ENCODE data around the gene LIN37.

LIN37 gene

GRCh38 chr19:35774274-35775045 is 26.1 kb downstream of the LIN37 start:
- DNase-seq (ENCODE audit: low spot score): no peak
- TF ChIP-seq, protein P1, sequence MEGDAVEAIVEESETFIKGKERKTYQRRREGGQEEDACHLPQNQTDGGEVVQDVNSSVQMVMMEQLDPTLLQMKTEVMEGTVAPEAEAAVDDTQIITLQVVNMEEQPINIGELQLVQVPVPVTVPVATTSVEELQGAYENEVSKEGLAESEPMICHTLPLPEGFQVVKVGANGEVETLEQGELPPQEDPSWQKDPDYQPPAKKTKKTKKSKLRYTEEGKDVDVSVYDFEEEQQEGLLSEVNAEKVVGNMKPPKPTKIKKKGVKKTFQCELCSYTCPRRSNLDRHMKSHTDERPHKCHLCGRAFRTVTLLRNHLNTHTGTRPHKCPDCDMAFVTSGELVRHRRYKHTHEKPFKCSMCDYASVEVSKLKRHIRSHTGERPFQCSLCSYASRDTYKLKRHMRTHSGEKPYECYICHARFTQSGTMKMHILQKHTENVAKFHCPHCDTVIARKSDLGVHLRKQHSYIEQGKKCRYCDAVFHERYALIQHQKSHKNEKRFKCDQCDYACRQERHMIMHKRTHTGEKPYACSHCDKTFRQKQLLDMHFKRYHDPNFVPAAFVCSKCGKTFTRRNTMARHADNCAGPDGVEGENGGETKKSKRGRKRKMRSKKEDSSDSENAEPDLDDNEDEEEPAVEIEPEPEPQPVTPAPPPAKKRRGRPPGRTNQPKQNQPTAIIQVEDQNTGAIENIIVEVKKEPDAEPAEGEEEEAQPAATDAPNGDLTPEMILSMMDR (IDR thresholded peaks at IDR 0.05; ENCODE audit: borderline replicate concordance, control extremely low read depth, extremely low read depth, insufficient read depth, missing control alignments): no peak
- in situ Hi-C loops (cut with MboI; ENCODE audit: low sequenced_read_pairs, unreplicated experiment): no loop called here

GRCh38 chr19:35775046-35775297 is 26.6 kb downstream of the LIN37 start:
- in situ Hi-C loops (cut with MboI; ENCODE audit: low sequenced_read_pairs, unreplicated experiment): no loop called here
- no peak for DNase-seq (ENCODE audit: low spot score)
- TF ChIP-seq, protein P1 (IDR thresholded peaks at IDR 0.05; ENCODE audit: borderline replicate concordance, control extremely low read depth, extremely low read depth, insufficient read depth, missing control alignments): no peak

DNA sequence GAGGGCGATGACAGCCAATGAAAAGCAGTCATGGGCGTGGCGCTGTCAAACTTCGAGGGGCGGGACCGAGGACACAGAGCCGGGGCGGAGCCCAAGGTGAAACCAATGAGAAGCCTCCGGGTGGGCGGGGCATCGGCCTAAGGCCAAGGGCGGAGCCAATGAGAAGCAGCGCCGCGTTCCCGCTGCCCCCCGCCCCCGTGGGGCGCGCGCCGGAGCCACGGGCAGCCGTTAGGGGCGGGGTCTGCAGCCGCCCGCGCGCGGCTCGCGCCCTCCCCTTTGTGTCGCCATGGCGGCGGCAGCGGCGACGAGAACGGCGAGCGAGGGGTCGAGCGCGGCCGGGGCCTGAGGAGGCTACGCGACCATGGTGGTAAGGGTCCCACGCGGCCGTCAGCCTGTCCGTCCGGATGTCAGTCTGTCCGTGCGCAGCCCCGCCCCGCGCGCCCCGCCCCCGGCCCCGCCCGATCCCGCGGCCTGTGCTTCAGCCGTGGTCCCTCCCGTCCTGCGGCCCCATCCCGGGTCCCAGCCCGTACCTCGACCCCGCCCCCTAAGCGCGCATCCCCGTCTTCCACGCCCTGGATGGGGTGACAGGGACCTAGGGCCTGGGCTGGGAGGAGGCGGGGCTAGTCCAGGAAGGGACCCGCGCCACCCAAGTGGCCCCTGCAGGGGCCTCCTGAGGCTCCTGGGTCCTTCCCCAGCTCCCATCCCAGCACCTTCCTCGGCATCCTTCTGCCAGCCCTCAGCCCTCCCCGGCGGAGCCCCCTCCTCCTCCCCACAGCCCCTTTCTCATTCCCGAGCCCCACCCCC is 27.1 kb downstream of the LIN37 start, which contains the start of gene ARHGAP33:
ARHGAP33 (plus strand) TSS at position 267 of the 804 bp plus-strand sequence; CDS start at position 362, 95 bp downstream.
- in situ Hi-C loops (cut with MboI; ENCODE audit: low sequenced_read_pairs, unreplicated experiment): no loop called here
- DNase-seq (ENCODE audit: low spot score): peak; percentile 100
- TF ChIP-seq, protein P1 (IDR thresholded peaks at IDR 0.05; ENCODE audit: borderline replicate concordance, control extremely low read depth, extremely low read depth, insufficient read depth, missing control alignments): no peak

- DNase-seq (ENCODE audit: low spot score): no peak
- in situ Hi-C loops (cut with MboI; ENCODE audit: low sequenced_read_pairs, unreplicated experiment): no loop called here
- TF ChIP-seq, protein P1 (IDR thresholded peaks at IDR 0.05; ENCODE audit: borderline replicate concordance, control extremely low read depth, extremely low read depth, insufficient read depth, missing control alignments): no peak
Observed at GRCh38 chr19:35776102-35776788, 27.9 kb downstream of the LIN37 start.

GRCh38 chr19:35777086-35777841 is 28.9 kb downstream of the LIN37 start:
- in situ Hi-C loops (cut with MboI; ENCODE audit: low sequenced_read_pairs, unreplicated experiment): no loop called here
- TF ChIP-seq, protein P1 (IDR thresholded peaks at IDR 0.05; ENCODE audit: borderline replicate concordance, control extremely low read depth, extremely low read depth, insufficient read depth, missing control alignments): no peak
- no peak for DNase-seq (ENCODE audit: low spot score)

GRCh38 chr19:35777961-35778360 is 29.6 kb downstream of the LIN37 start:
- no peak for DNase-seq (ENCODE audit: low spot score)
- in situ Hi-C loops (cut with MboI; ENCODE audit: low sequenced_read_pairs, unreplicated experiment): no loop called here

More at GRCh38 chr19:35777961-35778360, 29.6 kb downstream of the LIN37 start:
- TF ChIP-seq, protein P1 (IDR thresholded peaks at IDR 0.05; ENCODE audit: borderline replicate concordance, control extremely low read depth, extremely low read depth, insufficient read depth, missing control alignments): no peak
